Measurements from ENCODE around the gene MEIS2. TPM values are rescaled to one million over a fixed set of nuclear protein-coding genes. Genes with fewer than 3 reads are reported as not detected.

The MEIS2 gene
- total RNA-seq, 2 donors from 2014 or later: 54.0 to 55.2 TPM

DNA sequence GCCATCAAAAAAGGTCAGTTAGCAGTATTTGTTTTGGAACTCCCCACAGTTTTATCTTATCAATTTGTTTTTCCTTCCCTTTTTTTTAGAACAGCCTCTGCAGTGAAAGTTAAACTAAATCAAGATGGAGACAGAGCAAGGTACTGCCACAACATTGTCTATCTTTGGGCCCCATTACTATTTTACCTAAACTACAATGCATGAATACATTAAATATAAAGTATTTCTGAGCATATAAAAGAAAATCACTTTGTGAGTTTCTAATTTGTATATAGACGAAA, 139.5 kb downstream of the MEIS2 start:
- DNase-seq (ENCODE audit: low spot score): no peak
- intact Hi-C loops (cut with DNase I): no loop called here

DNA sequence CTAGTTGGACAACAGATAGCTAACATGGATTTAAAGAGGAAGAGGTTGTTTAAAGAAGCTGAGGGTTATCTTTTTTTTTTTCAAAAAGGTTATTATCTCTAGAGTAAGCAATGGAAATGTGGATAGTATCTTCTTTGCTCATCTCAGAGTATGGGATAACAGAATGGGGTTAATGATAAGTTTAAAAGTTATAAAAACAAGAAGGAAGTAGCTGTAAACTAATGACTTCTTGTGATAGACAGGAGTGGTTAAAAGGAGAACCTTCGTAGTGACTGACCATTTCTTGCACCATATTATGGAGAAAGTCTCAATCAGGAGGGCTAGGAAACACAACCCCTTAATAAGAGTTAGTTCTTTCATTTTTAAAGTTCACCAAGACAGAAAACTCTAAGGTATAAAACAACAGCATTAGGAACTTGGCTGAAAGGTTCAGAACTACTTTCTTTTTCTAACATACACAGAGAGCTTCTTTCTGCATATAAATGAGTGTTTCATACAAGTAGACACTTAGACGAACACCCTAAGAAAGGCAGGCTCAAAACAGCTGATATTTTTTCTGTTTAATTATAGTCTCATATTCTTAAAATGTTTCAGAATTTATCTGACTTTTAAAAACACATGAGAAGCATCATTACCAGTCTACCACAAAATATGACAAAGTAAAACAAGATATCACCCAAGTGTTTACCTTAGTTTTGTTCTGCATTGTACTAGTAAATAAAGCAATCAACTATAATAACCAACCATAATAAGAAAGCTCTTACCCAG, 140.0 kb downstream of the MEIS2 start:
- DNase-seq (ENCODE audit: low spot score): no peak
- intact Hi-C loops (cut with DNase I): no loop called here

DNA sequence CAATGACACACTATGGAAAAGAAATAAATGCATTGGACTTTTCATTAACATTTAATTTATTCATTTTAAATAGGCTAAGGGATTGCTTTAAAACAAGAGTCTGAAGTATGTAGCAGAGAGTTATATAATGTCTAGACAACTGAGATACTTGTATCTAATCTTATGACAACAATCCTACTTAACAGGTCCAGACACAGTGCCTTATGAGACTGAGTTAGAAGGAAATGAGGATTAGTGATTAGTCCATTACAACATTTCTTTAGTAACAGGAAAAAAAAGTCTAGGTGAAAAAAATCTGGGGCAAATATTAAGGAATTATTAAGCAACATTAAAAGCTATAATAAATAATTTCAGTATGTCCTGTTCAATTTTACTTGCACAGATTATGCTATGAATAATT, 140.6 kb downstream of the MEIS2 start:
- DNase-seq (ENCODE audit: low spot score): no peak
- intact Hi-C loops (cut with DNase I): no loop called here

DNA sequence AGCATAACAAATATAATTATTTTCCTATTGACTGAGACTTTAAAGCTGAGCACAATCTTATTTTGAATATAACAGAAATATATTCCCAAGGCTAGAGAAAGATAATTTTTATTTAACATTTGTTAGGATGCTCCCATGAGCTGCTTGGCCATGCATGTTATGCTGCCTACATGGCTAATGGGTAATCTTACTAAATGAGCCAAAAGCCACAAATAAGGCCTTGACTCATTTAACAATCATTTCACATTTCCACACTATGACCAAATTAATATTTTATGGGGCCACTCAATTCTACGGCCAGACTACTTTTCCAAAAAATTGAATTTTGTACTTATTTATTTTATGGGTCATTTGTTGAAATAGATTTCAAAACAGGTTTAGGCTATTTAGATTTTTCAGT, 141.7 kb downstream of the MEIS2 start:
- intact Hi-C loops (cut with DNase I): no loop called here
- no peak for DNase-seq (ENCODE audit: low spot score)

DNA sequence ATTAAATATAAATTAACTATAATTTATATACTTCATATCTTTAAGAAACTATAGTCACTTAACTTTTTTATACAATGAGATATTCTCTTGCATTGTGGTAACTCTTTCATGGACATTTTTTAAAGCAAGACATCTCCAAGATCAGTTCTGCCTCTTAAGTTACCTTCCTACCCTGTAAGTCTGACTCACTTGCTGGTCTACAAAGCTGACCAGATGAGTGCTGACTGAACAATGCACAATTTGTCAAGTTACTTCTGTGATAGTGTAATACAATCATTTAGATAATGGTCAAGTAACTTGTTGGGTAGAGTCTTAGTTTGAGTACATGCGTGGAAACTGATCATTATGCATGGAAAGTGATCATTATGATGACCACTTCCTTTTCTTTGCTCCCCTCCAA, 145.9 kb downstream of the MEIS2 start:
- intact Hi-C loops (cut with DNase I): loop anchor here in 1 of 2 donors (5.0 kb wide), 1 partner anchor 62 kb away; no protein-coding TSS in a partner anchor
- DNase-seq (ENCODE audit: low spot score): no peak

DNA sequence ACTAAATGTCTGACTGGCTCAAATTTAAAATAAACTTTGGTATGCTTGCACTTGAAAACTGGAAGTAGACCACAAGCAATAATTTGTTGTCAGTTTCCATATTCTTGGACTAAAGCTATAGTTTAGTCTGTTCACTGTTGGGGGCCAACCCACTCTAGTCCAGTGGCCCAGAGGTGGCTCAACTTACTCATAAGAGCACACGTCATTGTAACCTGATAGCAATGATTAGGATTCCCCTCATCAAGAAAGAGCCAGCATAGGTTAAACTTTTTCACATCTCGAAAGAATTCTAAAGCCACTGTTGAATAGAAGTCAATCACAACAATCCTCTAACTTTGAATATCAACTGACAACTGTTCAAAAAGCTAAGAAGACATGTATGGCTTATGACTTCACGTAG, 147.0 kb downstream of the MEIS2 start:
- intact Hi-C loops (cut with DNase I): loop anchor here in 1 of 2 donors (5.0 kb wide), 1 partner anchor 61 kb away; no protein-coding TSS in a partner anchor
- DNase-seq (ENCODE audit: low spot score): no peak

DNA sequence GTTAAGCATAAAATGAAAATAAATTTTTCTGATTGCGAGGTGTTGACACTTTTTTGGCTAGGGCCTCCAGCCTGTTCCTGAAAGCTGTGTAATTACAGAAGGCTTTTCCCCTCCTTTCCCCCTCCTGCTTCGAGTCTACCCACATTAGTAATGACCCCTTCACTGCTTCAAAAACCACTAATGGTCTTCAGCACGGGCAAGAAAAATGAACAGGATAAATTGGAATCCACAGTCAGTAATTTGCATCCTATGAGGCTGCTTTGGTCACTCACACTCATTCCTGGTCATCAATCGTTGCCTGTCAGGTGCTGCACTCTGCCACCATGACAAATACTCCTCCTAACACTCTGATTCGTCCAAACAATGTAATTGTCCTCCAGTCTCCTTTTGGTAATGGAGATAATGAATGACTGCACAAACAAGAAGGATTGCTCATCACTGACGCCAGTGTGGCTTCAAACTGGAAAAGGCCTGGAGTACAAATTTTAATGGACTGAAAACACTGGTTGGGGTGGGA, 148.6 kb downstream of the MEIS2 start:
- intact Hi-C loops (cut with DNase I): loop anchor here in 1 of 2 donors (5.0 kb wide), 1 partner anchor 59 kb away; no protein-coding TSS in a partner anchor
- no peak for DNase-seq (ENCODE audit: low spot score)

DNA sequence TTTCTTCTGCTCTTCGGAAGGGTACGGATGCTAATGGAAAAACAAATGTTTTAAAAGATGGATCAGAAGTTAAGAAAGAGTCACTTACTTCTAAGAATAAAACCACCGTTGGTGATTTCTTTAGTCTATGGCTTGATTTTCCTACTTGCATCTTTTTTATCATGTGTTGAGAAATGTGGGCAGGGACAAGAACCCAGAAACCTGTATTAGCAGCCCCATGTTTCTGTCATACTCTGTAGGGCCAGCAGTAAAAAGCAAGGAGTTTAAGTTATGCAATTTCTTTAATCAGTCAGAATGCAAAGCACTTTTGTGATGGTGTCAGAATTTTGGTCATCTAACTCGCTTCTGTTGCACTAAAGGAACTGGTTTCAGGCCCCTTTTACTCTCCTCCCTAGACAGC, 150.0 kb downstream of the MEIS2 start:
- no peak for DNase-seq (ENCODE audit: low spot score)
- intact Hi-C loops (cut with DNase I): loop anchor here in 1 of 2 donors (5.0 kb wide), 1 partner anchor 58 kb away; no protein-coding TSS in a partner anchor

DNA sequence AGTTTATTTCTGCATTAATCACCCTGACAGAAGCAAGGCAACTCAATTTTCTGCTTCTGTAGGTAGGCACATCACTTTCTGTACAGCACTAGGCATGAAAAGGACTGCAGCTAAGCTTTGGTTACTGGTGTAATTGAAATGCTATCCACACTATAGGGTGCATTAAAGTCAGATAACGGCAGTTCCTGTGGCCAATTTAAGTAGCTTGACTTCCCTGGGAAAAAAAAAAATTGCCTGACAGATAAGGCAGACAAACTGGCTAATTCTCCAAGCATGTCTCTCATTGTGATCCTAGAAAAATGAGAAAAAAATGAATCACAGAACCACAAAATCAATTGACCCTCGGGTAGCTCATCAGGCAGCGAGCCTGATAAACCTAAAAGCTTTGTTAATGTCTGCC, 151.4 kb downstream of the MEIS2 start:
- DNase-seq (ENCODE audit: low spot score): no peak
- intact Hi-C loops (cut with DNase I): no loop called here

DNA sequence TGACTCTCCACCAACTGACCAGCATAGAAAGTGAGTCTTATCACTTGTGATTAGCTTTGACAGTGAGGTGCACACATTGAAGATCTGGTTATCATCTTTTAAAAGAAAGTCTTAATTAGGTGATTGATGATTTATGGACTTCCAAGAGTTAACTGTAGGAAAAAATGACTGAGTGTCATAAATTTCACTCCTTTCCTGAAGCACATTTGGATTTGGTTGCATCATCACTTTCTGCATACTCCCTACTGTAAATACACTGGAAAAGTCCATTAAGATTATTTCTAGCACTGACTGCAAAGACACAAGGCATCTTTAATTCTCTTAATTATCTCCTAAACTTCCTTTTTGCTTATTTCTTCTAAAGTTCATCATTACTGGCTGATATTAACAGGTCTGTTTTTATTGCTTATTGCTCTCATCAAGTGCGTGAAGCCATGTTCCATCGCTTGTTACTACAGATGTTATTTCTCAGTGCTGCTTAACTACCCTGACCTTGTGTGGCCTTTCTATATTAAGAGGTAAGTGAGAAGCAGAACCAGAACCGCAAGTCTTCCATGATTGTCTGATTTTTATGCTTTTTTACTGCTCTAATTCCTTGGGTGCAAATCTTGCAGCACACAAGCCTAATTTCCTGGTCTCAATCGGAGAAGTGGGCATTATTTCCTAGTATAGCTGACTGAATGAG, 153.2 kb downstream of the MEIS2 start:
- DNase-seq (ENCODE audit: low spot score): no peak
- intact Hi-C loops (cut with DNase I): no loop called here

DNA sequence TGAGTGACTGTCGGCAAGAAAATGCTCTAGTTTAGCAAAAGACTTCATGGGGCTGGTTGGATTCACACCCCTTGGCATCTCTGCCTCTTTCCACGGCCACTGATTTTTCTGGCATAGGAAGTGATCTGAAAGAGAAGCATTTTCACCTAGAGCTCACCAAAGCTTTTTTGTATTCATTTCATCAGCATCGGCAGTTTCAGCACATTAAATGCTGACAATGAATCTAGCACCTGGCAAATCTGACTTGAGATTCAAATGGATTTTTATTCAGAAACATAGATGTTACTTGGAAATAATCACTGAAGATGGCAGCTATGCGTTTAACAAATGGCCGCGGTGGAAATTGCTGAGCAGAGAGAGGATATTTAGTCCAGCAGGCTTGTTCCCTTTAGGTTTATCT, 155.9 kb downstream of the MEIS2 start:
- DNase-seq (ENCODE audit: low spot score): no peak
- intact Hi-C loops (cut with DNase I): no loop called here

DNA sequence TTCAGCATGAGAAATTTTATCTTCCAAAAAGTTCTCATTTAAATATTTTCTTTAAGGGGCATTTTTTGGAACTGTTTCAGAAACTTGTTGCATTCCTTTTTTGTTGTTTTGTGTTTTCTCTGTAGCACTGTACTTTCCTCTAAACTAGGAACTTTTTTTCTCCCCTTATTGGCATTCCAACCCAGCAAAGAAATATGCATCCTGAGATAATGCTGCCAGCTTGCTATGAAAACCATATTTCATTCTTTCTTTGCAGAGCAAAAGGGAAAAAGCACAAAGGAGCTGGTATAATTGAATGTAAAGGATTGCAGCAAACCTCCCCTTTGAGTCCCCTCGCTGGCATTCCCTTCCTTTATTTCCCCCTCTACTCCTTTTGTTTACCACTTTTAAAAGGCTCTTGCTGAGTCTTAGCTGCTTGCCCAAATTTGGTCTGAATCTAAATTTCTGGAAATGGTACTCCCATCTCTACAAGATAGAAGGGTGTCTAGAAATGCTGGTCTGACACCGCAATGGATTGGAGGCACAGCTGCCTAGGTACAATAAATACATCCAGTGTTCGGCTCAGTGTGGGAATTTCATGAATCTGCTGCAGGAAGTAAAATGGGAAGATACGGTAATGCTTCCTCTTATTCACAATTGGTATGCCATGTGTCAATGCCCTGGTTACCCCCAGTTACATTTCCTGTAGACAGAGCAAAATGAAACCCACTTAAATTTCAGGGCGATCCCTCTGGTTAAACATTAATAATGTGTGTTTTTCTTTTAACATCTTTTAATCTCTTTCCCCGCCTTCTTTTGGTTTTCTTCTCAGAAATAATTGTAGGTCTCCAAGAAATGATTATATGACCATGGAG, 156.6 kb downstream of the MEIS2 start:
- intact Hi-C loops (cut with DNase I): no loop called here
- DNase-seq (ENCODE audit: low spot score): no peak

DNA sequence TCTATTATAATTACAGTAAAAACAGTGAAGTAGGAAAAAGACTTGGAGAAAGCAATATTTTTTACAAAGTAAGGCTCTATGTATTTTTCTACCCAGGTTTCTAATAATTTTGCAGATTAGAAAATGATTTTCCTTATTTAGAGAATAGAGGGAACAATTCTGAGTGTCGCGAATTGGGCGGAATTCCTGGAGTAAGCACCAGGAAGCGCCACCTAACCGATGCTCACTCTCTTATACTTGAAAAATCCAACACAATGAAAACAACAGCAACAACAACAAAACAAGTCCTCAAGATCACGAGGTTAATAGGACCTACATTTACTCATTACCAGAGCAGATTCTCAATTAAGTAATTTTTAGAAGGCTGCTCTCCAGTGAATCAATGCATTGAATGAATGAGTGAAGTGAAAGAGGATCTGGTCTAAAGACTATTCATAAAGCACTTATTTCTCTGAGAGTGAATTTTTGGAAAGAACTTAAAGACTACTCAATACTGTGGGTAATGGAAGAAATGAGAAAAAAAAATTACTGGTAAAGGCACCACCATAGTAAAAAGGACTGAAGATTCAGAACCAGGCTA, 158.0 kb downstream of the MEIS2 start:
- no peak for DNase-seq (ENCODE audit: low spot score)

DNA sequence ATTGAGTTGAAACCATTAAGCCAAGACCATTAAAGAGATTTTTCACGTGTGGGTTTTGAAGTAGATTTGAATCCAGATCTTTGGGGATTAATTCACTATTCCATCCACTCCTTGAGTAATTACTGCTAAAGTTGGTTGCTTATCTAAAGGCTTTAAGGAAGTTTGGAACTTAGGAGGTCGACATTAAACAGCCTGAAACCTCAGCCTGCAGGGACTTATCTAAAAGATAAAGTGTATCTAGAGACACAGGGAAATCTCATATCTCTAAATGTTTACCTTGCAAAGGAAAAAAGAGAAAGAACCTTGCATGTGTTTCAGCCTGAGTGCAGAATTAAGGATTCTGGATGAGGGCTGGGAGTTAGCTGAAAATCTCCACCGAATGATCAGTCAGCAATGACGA, 158.6 kb downstream of the MEIS2 start:
- no peak for DNase-seq (ENCODE audit: low spot score)
- intact Hi-C loops (cut with DNase I): no loop called here

More for the DNA sequence above, 158.0 kb downstream of the MEIS2 start:
- intact Hi-C loops (cut with DNase I): no loop called here

DNA sequence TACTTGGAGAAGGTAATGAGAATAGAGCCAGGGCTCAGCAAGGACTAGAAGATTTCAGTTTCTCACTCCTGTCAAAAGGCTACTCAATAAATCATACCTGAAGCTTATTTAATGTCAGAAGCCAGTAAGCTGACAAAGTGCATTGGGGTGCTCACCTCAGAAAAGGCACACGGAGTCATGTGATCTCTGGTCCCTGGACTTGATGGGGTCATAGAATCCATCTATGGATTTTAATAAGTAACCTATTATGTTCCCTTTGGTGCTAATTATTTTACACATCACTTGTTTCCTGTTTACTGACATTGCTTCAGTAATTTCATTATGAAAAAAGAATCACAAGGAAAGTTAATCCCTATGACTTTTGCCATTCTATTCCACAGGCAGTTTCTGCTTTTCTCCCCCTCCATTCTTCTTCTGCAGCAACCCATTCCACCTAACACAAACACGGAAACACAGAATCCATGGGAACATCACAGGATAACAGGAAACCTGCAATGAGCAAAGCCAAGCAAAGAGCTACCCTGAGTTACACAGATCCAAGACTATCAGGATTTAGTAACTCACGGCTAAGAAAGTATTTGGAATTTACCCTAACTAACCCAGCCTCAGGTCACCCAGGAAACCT, 159.6 kb downstream of the MEIS2 start:
- intact Hi-C loops (cut with DNase I): no loop called here
- no peak for DNase-seq (ENCODE audit: low spot score)

DNA sequence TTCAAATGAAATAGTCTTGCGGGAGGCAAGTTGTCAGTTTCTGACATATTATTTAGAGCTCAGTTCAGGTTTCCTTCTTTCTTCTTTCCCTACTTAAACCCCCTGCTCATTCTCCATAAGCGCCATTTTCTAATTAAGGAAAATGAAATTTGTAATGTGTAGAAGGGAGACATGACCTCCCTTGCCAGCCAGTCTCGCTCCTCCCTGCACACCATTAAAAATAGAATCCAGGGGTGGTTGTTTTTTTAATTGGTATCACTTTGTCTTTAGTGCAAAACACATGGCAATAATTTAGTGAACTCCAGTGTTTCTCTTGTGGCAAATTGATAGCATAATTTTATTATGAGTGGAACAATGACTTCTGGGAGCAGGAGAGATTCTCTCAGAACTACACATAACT, 160.1 kb downstream of the MEIS2 start:
- DNase-seq (ENCODE audit: low spot score): no peak
- intact Hi-C loops (cut with DNase I): no loop called here

DNA sequence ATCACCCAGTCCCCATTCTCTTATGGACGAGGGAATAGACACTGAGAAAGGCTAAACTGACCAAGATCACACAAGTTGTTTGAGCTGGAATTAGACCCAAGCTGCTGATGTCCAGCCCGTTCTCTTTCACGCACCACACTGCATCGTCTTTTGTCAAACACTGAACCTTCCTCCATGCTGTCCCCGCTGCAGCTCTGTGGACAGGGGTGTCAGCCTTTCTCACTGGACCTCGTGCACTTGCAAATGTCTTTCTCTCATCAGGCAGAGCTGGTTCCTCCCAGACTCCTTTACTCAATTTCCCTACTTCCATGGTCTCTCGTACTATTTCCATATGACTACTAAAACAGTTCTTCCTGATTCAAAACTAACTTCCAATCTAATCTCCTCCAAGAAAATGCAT, 161.6 kb downstream of the MEIS2 start:
- DNase-seq (ENCODE audit: low spot score): no peak
- intact Hi-C loops (cut with DNase I): no loop called here

DNA sequence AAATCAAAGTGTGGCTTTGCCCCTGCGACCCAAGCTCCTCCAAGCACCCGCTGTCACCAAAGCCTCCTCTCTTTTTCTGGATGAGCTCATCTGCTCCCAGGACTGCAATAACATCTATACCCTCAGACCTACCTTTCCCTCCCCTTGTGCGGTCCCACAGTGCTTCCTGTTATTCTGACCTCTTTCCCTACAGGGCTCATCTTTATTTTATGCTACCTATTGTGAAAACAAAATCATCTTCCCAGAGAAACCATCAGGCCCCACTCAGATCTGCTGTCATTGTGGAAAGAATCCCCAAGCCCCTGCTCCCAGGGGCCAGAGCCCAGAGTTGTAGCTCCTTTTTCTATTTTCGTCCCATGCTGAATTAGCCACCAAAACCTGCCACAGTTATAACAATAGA, 162.2 kb downstream of the MEIS2 start:
- intact Hi-C loops (cut with DNase I): no loop called here

DNA sequence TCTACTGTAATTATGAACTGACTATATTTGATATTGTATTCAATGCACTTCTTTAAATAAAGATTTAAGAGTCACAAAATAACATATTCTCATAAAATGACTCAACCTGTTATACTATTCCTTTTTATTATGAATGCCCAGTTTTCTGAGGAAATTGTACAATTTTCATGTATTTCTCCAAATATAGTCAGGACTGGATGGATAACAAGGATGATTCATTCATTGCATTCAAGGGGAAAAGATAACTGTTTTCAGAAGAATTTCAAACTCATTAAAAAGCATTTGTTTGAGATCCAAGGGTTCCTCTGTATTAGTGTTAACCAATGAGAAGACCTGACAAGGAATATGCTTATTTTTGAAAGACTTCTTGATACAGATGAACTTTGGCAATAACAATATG, 163.7 kb downstream of the MEIS2 start:
- intact Hi-C loops (cut with DNase I): no loop called here
- DNase-seq (ENCODE audit: low spot score): no peak

More for the DNA sequence above, 162.2 kb downstream of the MEIS2 start:
- no peak for DNase-seq (ENCODE audit: low spot score)

All from posterior vena cava (tissue), 2 donors.